LNCAP (cell line): ENCODE measurements around the gene MLLT3.

Experiments used
- TF ChIP-seq, protein P1 (sequence below): fragments of 450-650 bp; IDR thresholded peaks from 2 replicates; pipeline ENCODE4 v1.5.1; 2017; ENCODE audit warnings: mild to moderate bottlenecking

Gene MLLT3

DNA sequence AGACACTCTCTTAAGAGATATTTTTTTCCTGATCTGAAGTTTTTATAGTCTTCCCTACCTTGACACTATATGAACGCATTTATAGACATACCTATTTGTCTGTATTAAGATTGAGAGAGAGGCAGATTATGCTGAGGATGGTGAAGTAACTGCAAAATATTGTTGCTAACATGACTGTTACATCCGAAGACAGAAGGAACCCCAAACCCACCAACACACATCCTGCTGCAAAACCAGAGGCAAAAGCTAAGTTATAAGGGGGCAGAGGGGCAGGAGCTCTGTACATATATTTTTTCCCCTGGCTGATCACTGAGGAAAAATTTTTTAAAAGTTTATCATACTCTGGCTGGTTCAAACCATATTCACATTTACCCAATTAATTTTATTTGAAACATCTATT is 279.0 kb downstream of the MLLT3 start:
- TF ChIP-seq, protein P1, sequence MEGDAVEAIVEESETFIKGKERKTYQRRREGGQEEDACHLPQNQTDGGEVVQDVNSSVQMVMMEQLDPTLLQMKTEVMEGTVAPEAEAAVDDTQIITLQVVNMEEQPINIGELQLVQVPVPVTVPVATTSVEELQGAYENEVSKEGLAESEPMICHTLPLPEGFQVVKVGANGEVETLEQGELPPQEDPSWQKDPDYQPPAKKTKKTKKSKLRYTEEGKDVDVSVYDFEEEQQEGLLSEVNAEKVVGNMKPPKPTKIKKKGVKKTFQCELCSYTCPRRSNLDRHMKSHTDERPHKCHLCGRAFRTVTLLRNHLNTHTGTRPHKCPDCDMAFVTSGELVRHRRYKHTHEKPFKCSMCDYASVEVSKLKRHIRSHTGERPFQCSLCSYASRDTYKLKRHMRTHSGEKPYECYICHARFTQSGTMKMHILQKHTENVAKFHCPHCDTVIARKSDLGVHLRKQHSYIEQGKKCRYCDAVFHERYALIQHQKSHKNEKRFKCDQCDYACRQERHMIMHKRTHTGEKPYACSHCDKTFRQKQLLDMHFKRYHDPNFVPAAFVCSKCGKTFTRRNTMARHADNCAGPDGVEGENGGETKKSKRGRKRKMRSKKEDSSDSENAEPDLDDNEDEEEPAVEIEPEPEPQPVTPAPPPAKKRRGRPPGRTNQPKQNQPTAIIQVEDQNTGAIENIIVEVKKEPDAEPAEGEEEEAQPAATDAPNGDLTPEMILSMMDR, result no peak

DNA sequence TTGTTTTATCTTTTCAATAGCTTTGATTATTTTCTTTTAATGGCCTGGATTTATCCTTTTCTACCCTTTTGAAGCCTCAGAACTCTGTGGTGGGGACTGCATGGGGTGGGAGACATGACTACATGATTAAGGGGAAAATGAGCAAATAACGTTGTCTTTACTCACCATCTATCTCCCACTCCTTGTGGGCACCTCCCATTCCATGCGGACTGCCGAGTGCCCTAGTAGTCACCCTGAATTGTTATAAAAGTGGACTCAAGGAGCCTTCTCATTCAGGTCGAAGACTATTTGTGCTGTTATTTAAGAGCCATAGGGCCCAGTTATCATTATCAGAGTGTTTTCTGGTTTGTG is 281.8 kb downstream of the MLLT3 start:
- TF ChIP-seq, protein P1, result no peak

DNA sequence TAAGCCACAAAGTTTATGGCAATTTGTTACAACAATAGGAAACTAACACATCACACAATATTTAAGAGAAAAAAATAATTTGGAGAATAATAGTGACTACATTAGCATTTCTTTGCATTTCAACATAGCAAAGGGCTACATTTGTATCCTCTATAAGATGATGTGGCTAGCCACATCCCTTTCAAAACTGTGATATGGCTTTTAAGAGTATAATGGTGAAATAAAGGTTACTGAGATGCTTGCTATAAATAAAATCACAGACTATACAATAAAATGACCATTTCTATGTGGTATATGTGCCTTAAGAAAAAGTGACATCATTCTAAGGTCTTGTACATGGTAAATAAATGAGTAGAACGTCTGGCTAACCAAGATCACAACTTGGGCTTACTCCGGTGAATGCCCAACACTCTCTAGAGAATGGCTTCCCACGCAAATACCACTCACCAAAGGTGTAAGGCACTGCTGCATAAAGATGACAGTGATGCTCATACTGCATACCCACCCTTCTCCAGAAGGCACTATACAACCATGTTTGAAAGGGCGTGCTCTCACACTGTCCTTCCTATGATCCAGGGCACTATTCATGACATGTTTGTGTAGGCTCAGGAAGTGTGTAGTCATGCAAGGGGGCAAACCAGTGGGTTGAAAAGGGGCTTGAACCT is 286.5 kb downstream of the MLLT3 start:
- TF ChIP-seq, protein P1, result no peak

DNA sequence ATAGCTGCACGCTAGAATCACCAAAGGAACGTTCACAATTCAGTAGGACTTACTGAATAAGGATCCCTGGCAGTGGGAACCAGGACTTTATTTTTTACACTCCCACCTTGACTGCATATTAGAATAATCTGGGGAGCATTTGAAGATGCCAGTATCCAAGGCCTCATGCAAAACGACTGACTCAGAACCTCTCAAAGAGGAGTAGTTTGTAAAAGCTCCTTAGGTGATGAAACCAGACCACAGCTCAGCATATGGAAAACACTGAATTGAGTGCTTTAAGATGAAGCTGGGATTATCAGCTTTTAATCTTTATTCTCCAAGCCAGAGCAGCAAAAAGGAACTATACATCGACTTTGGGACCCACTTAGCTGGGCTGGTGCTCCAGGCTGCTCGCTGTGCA is 288.3 kb downstream of the MLLT3 start:
- TF ChIP-seq, protein P1, result no peak

DNA sequence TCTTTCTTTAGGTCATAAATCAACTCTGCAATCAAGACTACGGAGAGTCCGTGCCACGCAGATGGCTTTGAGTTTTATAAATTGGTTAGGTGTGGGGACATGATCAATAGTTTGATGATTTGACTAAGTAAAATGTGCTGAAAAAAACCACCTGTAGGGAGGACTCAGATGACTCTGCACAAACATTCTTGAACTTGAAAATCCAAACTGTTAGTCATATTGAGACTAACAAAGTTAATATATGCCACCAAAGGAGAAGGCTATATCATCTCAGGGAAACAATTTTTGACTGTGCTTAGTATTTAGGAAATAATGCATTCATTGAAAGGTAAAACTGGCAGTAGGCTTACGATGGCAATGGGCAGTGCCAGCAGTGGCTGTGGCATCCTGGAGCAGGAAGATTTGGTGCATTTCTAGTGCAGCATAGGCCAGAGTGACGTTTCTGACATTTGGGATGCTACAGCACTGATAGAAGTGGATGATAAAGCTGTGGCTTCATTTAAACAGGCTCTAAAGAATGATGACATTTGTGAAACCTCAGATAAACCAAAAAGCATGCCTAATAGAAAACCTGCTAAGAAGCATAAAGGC is 291.1 kb downstream of the MLLT3 start:
- TF ChIP-seq, protein P1, result no peak

DNA sequence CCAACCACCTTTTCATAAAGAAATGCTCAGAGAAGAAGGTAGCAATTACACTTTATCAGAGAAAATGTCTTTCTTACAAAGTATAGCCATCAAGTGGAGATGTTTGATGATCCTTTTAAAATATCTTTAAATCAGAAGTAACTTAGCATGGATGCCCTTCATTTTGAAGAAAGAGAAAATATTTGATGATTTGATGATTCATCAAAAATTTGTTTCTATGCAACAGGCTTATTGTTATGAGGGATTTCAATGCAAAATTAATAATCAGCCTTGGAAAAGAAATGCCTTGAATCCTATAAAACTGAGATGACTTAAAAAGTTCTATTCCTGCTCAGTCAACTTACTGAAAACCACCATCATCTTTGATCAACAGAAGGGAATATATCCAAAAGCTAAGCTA is 291.6 kb downstream of the MLLT3 start:
- TF ChIP-seq, protein P1, result no peak

DNA sequence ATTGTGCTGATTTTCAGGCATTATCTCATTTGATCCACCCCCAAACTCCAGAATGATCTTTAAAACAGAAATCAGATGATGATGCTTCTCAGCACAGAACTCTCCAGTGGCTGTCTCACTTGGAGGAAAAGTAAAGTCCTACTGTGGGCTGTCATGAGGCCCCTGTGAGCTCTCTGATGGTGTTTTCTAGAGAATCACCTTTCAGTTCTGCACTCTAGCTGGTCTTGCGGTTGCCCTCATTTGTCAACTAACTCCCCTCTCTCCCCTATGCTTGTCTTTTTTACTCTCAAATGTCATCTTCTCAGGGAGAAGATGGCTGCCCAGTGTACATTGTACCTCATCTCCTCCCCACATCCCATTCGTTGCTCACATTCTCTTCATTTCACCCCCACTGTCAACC is 295.8 kb downstream of the MLLT3 start:
- TF ChIP-seq, protein P1, result no peak

DNA sequence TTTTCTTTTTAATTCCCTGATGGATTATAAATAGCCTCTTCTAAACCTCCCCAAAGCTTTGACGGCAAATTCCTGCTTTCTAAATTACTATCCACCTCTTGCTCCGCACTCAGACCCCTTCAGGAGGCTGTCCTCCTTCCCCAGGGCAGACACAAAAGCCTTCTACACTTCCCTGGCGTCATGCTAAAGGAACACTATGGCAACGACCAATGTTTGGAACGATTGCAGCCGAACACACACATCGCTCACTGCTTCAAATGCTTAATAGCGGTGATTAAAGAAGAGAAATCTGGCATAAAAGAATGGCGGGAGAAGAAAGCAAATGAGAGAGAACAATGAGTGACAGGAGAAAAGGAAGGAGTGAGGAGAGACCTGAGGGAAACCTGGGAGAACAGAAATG is 297.3 kb downstream of the MLLT3 start:
- TF ChIP-seq, protein P1, result no peak
